ENCODE results near the gene TRIP4. TPM values are rescaled to one million over a fixed set of nuclear protein-coding genes. Genes with fewer than 3 reads are reported as not detected.
A peak's percentile ranks its signal among the peaks of the same experiment; 100 is the strongest.
"Not testable (repeated sequence)": the region's sequence is repeated elsewhere in the genome, so short reads cannot be mapped to it uniquely, and the experiment has no call there.

TRIP4 gene
- 26.3 TPM for total RNA-seq
- 10 to 100 TPM; 29.9 to 47.3 (median 39.9) TPM for polyA plus RNA-seq

GRCh38 chr15:64387562-64388168 is at the start of gene TRIP4:
TSS of gene TRIP4 (plus strand) at chr15:64387836. CDS start at chr15:64387864, 28 bp downstream.
- peak within 1 kb of the TSS; percentile 95 to 99 (median 98) for H3K27ac Mint-ChIP-seq

DNA sequence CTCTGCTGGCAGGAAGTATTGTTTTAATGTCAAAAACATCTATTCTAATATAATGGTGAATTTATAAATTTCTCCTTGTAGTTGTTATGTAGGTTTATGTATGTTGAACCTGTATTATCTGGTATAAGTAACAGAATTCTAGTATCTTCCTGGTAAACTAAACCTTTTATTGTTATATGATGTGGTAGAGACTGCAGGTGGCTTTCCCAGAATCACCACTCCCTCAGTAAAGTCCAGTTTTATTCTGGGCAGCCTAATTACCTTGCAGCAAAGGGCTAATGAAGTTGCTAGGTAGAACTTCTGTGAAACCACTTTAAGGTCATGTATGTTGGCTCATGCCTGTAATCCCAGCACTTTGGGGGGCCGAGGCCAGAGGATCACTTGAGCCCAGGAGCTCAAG is 47.3 kb upstream of the TRIP4 start:
- Histone ChIP-seq H3K4me1 (ENCODE audit: control insufficient read depth, insufficient read depth, low read length, poor library complexity, severe bottlenecking) (no peaks in the 10 kb centered on the region), H3K9me3 (ENCODE audit: control insufficient read depth in 2 of 2, low read length in 2 of 2) (no peaks in the 10 kb centered on the region), H3K27me3 (ENCODE audit: control insufficient read depth, insufficient read depth, low read length) (no peaks in the 10 kb centered on the region), H3K4me3 (ENCODE audit: low read depth, low read length) (no peak overlapping the region), H3K27ac (ENCODE audit: insufficient read depth, low read length, poor library complexity, severe bottlenecking) (no peak overlapping the region), H3K36me3 (ENCODE audit: control insufficient read depth, insufficient read depth, low read length) (peaks cover 6% of the 10 kb centered on the region)
- no peak overlapping the region for H3K4me3 Mint-ChIP-seq
- H3K9me3 Mint-ChIP-seq: no peaks in the 10 kb centered on the region
- DNase-seq: no peak
- ATAC-seq (ENCODE audit: low read depth in 2 of 2): no peak
- no peak overlapping the region for H3K27ac Mint-ChIP-seq
- peaks cover 5% of the 10 kb centered on the region for H3K36me3 Mint-ChIP-seq
- H3K4me1 Mint-ChIP-seq: peaks cover 20 to 35% (median 26%) of the 10 kb centered on the region in 4 donors
- H3K27me3 Mint-ChIP-seq: no peaks in the 10 kb centered on the region

More at GRCh38 chr15:64387562-64388168, at the start of gene TRIP4:
- peak; percentile 99 to 100 for ATAC-seq (ENCODE audit: low read depth in 2 of 2)
- Mint-ChIP-seq H3K36me3 (peaks cover 3% of the 10 kb centered on the region), H3K27me3 (no peaks in the 10 kb centered on the region), H3K9me3 (peaks cover 0 to 2% (median 0%) of the 10 kb centered on the region in 7 donors), H3K4me1 (peaks cover 7 to 25% (median 18%) of the 10 kb centered on the region in 4 donors), H3K4me3 (peak within 1 kb of the TSS; percentile 96 to 99 (median 98))
- peak within 1 kb of the TSS; percentile 97 for H3K4me3 ChIP-seq (ENCODE audit: low read depth, low read length)
- H3K9me3 ChIP-seq (ENCODE audit: control insufficient read depth in 2 of 2, low read length in 2 of 2): no peaks in the 10 kb centered on the region
- H3K36me3 ChIP-seq (ENCODE audit: control insufficient read depth, insufficient read depth, low read length): no peaks in the 10 kb centered on the region
- peak within 1 kb of the TSS; percentile 80 for H3K27ac ChIP-seq (ENCODE audit: insufficient read depth, low read length, poor library complexity, severe bottlenecking)
- peaks cover 18% of the 10 kb centered on the region for H3K4me1 ChIP-seq (ENCODE audit: control insufficient read depth, insufficient read depth, low read length, poor library complexity, severe bottlenecking)
- DNase-seq: peak; percentile 94 to 98 (median 97)
- no peaks in the 10 kb centered on the region for H3K27me3 ChIP-seq (ENCODE audit: control insufficient read depth, insufficient read depth, low read length)

- H3K27ac Mint-ChIP-seq: no peak overlapping the region
- peaks cover 6% of the 10 kb centered on the region for H3K36me3 ChIP-seq (ENCODE audit: control insufficient read depth, insufficient read depth, low read length)
Observed at GRCh38 chr15:64341961-64342360, 45.7 kb upstream of the TRIP4 start.

DNA sequence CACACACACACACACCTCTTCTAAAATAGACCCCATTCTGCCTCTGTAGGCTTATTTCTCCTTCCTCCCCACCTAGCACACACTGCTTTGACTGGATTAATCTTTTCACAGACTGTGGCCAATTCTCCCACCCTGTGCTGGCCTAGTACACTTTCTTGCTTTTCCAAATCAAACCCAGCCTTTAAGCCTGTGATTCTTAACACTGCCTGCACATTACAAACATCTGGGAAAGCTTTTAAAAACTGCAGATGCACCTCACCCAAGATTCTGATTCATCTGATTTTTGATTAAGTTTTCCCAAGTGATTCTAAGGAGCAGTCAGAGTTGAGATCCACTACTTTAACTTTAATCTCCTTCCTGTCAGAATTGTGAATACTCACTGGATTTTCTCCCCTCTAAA is 44.4 kb upstream of the TRIP4 start:
- Mint-ChIP-seq H3K4me3 (no peak overlapping the region), H3K4me1 (peaks cover 23 to 30% (median 27%) of the 10 kb centered on the region in 4 donors), H3K36me3 (peaks cover 17% of the 10 kb centered on the region), H3K9me3 (no peaks in the 10 kb centered on the region), H3K27ac (peak overlapping the region in 1 of 3 donors; percentile 77), H3K27me3 (no peaks in the 10 kb centered on the region)
- Histone ChIP-seq H3K27ac (ENCODE audit: insufficient read depth, low read length, poor library complexity, severe bottlenecking) (no peak overlapping the region), H3K4me3 (ENCODE audit: low read depth, low read length) (no peak overlapping the region), H3K36me3 (ENCODE audit: control insufficient read depth, insufficient read depth, low read length) (peaks cover 9% of the 10 kb centered on the region), H3K27me3 (ENCODE audit: control insufficient read depth, insufficient read depth, low read length) (no peaks in the 10 kb centered on the region), H3K4me1 (ENCODE audit: control insufficient read depth, insufficient read depth, low read length, poor library complexity, severe bottlenecking) (no peaks in the 10 kb centered on the region), H3K9me3 (ENCODE audit: control insufficient read depth in 2 of 2, low read length in 2 of 2) (no peaks in the 10 kb centered on the region)
- ATAC-seq (ENCODE audit: low read depth in 2 of 2) (no peak), DNase-seq (no peak)

More at GRCh38 chr15:64341961-64342360, 45.7 kb upstream of the TRIP4 start:
- Mint-ChIP-seq H3K4me1 (peaks cover 18 to 32% (median 26%) of the 10 kb centered on the region in 4 donors), H3K4me3 (no peak overlapping the region), H3K27me3 (no peaks in the 10 kb centered on the region), H3K36me3 (peaks cover 13% of the 10 kb centered on the region), H3K9me3 (no peaks in the 10 kb centered on the region)
- Histone ChIP-seq H3K9me3 (ENCODE audit: control insufficient read depth in 2 of 2, low read length in 2 of 2) (no peaks in the 10 kb centered on the region), H3K4me3 (ENCODE audit: low read depth, low read length) (no peak overlapping the region), H3K27me3 (ENCODE audit: control insufficient read depth, insufficient read depth, low read length) (no peaks in the 10 kb centered on the region), H3K4me1 (ENCODE audit: control insufficient read depth, insufficient read depth, low read length, poor library complexity, severe bottlenecking) (no peaks in the 10 kb centered on the region), H3K27ac (ENCODE audit: insufficient read depth, low read length, poor library complexity, severe bottlenecking) (no peak overlapping the region)
- no peak for DNase-seq
- no peak for ATAC-seq (ENCODE audit: low read depth in 2 of 2)

DNA sequence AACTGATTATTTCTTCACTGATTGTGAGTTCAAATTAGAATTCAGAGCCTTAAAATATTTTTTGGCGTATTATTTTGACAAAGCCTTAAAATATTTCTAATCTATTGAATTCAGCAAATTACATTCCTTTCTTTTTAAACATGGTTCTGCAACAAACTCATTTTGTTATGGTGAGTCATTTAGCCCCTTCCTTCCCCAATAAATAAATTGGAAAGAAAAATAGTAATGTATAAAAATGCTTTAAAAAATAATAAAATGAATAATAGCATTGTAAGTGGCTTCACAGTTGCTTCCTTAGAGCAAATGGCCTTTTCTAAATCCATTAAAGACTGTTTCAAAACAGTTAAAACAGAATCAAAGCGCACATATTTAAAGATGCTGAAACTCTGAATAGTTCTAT is 43.8 kb upstream of the TRIP4 start:
- Mint-ChIP-seq H3K4me3 (no peak overlapping the region), H3K27me3 (no peaks in the 10 kb centered on the region), H3K9me3 (no peaks in the 10 kb centered on the region), H3K4me1 (peaks cover 25 to 30% (median 28%) of the 10 kb centered on the region in 4 donors), H3K27ac (no peak overlapping the region), H3K36me3 (peaks cover 15% of the 10 kb centered on the region)
- no peaks in the 10 kb centered on the region for H3K27me3 ChIP-seq (ENCODE audit: control insufficient read depth, insufficient read depth, low read length)
- no peak overlapping the region for H3K4me3 ChIP-seq (ENCODE audit: low read depth, low read length)
- H3K36me3 ChIP-seq (ENCODE audit: control insufficient read depth, insufficient read depth, low read length): peaks cover 13% of the 10 kb centered on the region
- H3K9me3 ChIP-seq (ENCODE audit: control insufficient read depth in 2 of 2, low read length in 2 of 2): no peaks in the 10 kb centered on the region
- ATAC-seq (ENCODE audit: low read depth in 2 of 2): no peak
- H3K4me1 ChIP-seq (ENCODE audit: control insufficient read depth, insufficient read depth, low read length, poor library complexity, severe bottlenecking): no peaks in the 10 kb centered on the region
- no peak overlapping the region for H3K27ac ChIP-seq (ENCODE audit: insufficient read depth, low read length, poor library complexity, severe bottlenecking)
- DNase-seq: no peak

DNA sequence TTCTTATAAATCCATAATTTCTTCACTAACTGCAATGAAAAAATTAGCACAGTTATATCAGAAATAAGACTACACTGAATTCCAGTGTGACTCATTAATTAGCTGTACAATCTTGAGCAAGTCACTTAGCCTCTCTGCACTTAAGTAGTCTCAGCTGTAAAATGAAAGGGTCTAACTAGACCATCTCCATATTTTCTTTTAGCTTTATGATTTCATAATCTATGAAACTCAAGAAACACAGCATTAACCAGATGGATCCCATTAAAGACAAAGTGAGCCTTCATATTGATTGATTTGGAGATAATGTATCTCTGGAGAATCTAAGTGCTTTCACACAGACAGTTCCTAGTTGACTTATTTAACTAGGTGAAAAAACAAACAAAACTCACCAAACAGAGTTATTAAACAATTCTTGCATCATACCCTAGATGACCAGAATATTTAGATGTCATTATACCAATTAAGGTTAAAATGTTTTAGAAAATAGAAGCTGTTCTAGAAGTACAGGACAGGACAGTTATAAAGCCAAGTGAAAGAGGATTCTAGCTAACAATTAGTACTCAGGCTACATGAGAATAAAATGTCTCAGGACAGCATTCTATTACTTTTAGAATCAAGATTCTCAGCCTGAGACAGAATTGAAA is 42.9 kb upstream of the TRIP4 start:
- Mint-ChIP-seq H3K4me3 (no peak overlapping the region), H3K36me3 (peaks cover 14% of the 10 kb centered on the region), H3K27me3 (no peaks in the 10 kb centered on the region), H3K27ac (no peak overlapping the region), H3K4me1 (peaks cover 25 to 30% (median 27%) of the 10 kb centered on the region in 4 donors), H3K9me3 (no peaks in the 10 kb centered on the region)
- H3K36me3 ChIP-seq (ENCODE audit: control insufficient read depth, insufficient read depth, low read length): peaks cover 13% of the 10 kb centered on the region
- H3K4me1 ChIP-seq (ENCODE audit: control insufficient read depth, insufficient read depth, low read length, poor library complexity, severe bottlenecking): no peaks in the 10 kb centered on the region
- no peaks in the 10 kb centered on the region for H3K9me3 ChIP-seq (ENCODE audit: control insufficient read depth in 2 of 2, low read length in 2 of 2)
- H3K27ac ChIP-seq (ENCODE audit: insufficient read depth, low read length, poor library complexity, severe bottlenecking): no peak overlapping the region
- no peak for ATAC-seq (ENCODE audit: low read depth in 2 of 2)
- no peaks in the 10 kb centered on the region for H3K27me3 ChIP-seq (ENCODE audit: control insufficient read depth, insufficient read depth, low read length)
- DNase-seq: no peak
- H3K4me3 ChIP-seq (ENCODE audit: low read depth, low read length): no peak overlapping the region

DNA sequence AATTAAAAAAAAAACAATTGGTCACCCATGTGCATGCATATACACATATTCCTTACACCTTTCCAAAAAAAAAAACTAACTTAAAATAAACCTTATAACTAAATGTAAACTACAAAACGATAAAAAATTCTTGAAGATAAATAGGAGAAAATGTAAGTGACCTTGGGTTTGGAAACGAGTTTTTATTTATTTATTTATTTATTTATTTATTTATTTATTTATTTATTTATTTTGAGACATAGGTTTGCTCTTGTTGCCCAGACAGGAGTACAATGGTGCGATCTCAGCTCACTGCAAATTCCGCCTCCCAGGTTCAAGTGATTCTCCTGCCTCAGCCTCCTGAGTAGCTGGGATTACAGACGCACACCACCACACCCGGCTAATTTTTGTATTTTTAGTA is 41.4 kb upstream of the TRIP4 start:
- not testable (repeated sequence) for H3K27me3 Mint-ChIP-seq; H3K9me3 Mint-ChIP-seq; H3K9me3 ChIP-seq (ENCODE audit: control insufficient read depth in 2 of 2, low read length in 2 of 2)

More for the DNA sequence above, 41.4 kb upstream of the TRIP4 start:
- H3K27ac ChIP-seq (ENCODE audit: insufficient read depth, low read length, poor library complexity, severe bottlenecking); H3K4me1 ChIP-seq (ENCODE audit: control insufficient read depth, insufficient read depth, low read length, poor library complexity, severe bottlenecking); DNase-seq; H3K4me3 ChIP-seq (ENCODE audit: low read depth, low read length); H3K27ac Mint-ChIP-seq; H3K4me3 Mint-ChIP-seq; H3K36me3 ChIP-seq (ENCODE audit: control insufficient read depth, insufficient read depth, low read length); H3K27me3 ChIP-seq (ENCODE audit: control insufficient read depth, insufficient read depth, low read length); ATAC-seq (ENCODE audit: low read depth in 2 of 2): not testable (repeated sequence)
- H3K36me3 Mint-ChIP-seq: peaks cover 14% of the 10 kb centered on the region
- peaks cover 21 to 30% (median 28%) of the 10 kb centered on the region in 4 donors for H3K4me1 Mint-ChIP-seq
